Stimulated activated naive CD8-positive, alpha-beta T cell treated with anti-CD3 and anti-CD28 coated beads, Interleukin-15, amount 100 ng/mL, for 72 hours (primary cell): ENCODE measurements around the gene LAPTM5.

Source experiments
- ATAC-seq: fragments of 150-1000 bp; cut with Tn5 transposase; 2 replicates; pipeline ENCODE4 v1.10.0; 2021; ENCODE audit warnings: mild to moderate bottlenecking, moderate library complexity
- DNase-seq, 2 donors: peaks; one replicate each; pipeline ENCODE4 v3.0.0; 2021 to 2022
- H3K27ac Mint-ChIP-seq, 2 donors: one replicate each; pipeline ENCODE4 v1.8.0; 2022; ENCODE audit warnings: mild to moderate bottlenecking in 2 of 2, mixed read lengths in 2 of 2, moderate library complexity in 2 of 2
- H3K27me3 Mint-ChIP-seq: one replicate; pipeline ENCODE4 v1.8.0; 2022; ENCODE audit warnings: mixed read lengths
- H3K4me1 Mint-ChIP-seq: one replicate; pipeline ENCODE4 v1.8.0; 2022; ENCODE audit warnings: mild to moderate bottlenecking, mixed read lengths
- H3K4me3 Mint-ChIP-seq, 2 donors: one replicate each; pipeline ENCODE4 v1.8.0; 2022; ENCODE audit warnings: mild to moderate bottlenecking in 2 of 2, mixed read lengths in 2 of 2, moderate library complexity in 1 of 2
- H3K9me3 Mint-ChIP-seq, 2 donors: one replicate each; pipeline ENCODE4 v1.8.0; 2022; ENCODE audit warnings: mixed read lengths in 2 of 2

Gene LAPTM5

GRCh38 chr1:30765556-30766434 is 8.2 kb upstream of the LAPTM5 start:
- DNase-seq (peak in 1 of 2 donors; percentile 58), ATAC-seq (peak; percentile 50)
- Mint-ChIP-seq H3K4me3 (peak overlapping the region; percentile 69 to 93), H3K9me3 (no peaks in the 10 kb centered on the region), H3K27ac (peak overlapping the region; percentile 91 to 98), H3K27me3 (no peaks in the 10 kb centered on the region), H3K4me1 (peaks cover 89% of the 10 kb centered on the region)

- Mint-ChIP-seq H3K27me3 (no peaks in the 10 kb centered on the region), H3K9me3 (no peaks in the 10 kb centered on the region), H3K27ac (peak overlapping the region; percentile 91 to 98), H3K4me3 (peak overlapping the region; percentile 69 to 93), H3K4me1 (peaks cover 96% of the 10 kb centered on the region)
- DNase-seq (peak; percentile 51 to 63), ATAC-seq (peak; percentile 71)
Observed at GRCh38 chr1:30764939-30765555, 7.5 kb upstream of the LAPTM5 start.

GRCh38 chr1:30764396-30764795 is 6.8 kb upstream of the LAPTM5 start:
- H3K4me3 Mint-ChIP-seq: no peak overlapping the region
- DNase-seq: no peak
- H3K9me3 Mint-ChIP-seq: no peaks in the 10 kb centered on the region
- no peak for ATAC-seq
- H3K27me3 Mint-ChIP-seq: no peaks in the 10 kb centered on the region
- peaks cover 100% of the 10 kb centered on the region for H3K4me1 Mint-ChIP-seq
- peak overlapping the region in 1 of 2 donors; percentile 98 for H3K27ac Mint-ChIP-seq

GRCh38 chr1:30763651-30764248 is 6.2 kb upstream of the LAPTM5 start:
- ATAC-seq (no peak), DNase-seq (no peak)
- H3K4me1 Mint-ChIP-seq: peaks cover 100% of the 10 kb centered on the region
- no peaks in the 10 kb centered on the region for H3K9me3 Mint-ChIP-seq
- H3K4me3 Mint-ChIP-seq: peak overlapping the region in 1 of 2 donors; percentile 30
- H3K27ac Mint-ChIP-seq: peak overlapping the region; percentile 72 to 92
- H3K27me3 Mint-ChIP-seq: no peaks in the 10 kb centered on the region

- H3K27ac Mint-ChIP-seq: peak overlapping the region; percentile 83 to 90
- peak overlapping the region; percentile 56 to 94 for H3K4me3 Mint-ChIP-seq
- DNase-seq (no peak), ATAC-seq (no peak)
- H3K4me1 Mint-ChIP-seq: peaks cover 100% of the 10 kb centered on the region
- H3K9me3 Mint-ChIP-seq: no peaks in the 10 kb centered on the region
- no peaks in the 10 kb centered on the region for H3K27me3 Mint-ChIP-seq
Observed at GRCh38 chr1:30762930-30763650, 5.5 kb upstream of the LAPTM5 start.

GRCh38 chr1:30762152-30762929 is 4.8 kb upstream of the LAPTM5 start:
- Mint-ChIP-seq H3K9me3 (no peaks in the 10 kb centered on the region), H3K4me3 (peak overlapping the region; percentile 56 to 94), H3K4me1 (peaks cover 97% of the 10 kb centered on the region), H3K27me3 (no peaks in the 10 kb centered on the region), H3K27ac (peak overlapping the region; percentile 88 to 90)
- ATAC-seq (peak; percentile 24), DNase-seq (no peak)

- Mint-ChIP-seq H3K4me1 (peaks cover 90% of the 10 kb centered on the region), H3K27me3 (no peaks in the 10 kb centered on the region), H3K9me3 (no peaks in the 10 kb centered on the region), H3K4me3 (peak overlapping the region; percentile 56 to 94), H3K27ac (peak overlapping the region; percentile 88 to 90)
- ATAC-seq: no peak
- DNase-seq: no peak
Observed at GRCh38 chr1:30761381-30762151, 4.0 kb upstream of the LAPTM5 start.

GRCh38 chr1:30760596-30761324 is 3.2 kb upstream of the LAPTM5 start:
- Mint-ChIP-seq H3K4me1 (peaks cover 84% of the 10 kb centered on the region), H3K27ac (peak overlapping the region; percentile 7 to 42), H3K9me3 (no peaks in the 10 kb centered on the region), H3K4me3 (peak overlapping the region; percentile 53 to 94), H3K27me3 (no peaks in the 10 kb centered on the region)
- no peak for DNase-seq
- ATAC-seq: no peak

- Mint-ChIP-seq H3K4me1 (peaks cover 84% of the 10 kb centered on the region), H3K4me3 (peak overlapping the region; percentile 53 to 94), H3K27ac (peak overlapping the region; percentile 2 to 89), H3K9me3 (no peaks in the 10 kb centered on the region), H3K27me3 (no peaks in the 10 kb centered on the region)
- ATAC-seq (no peak), DNase-seq (peak; percentile 50 to 64)
Observed at GRCh38 chr1:30759718-30760281, 2.2 kb upstream of the LAPTM5 start.

- ATAC-seq (no peak), DNase-seq (peak in 1 of 2 donors; percentile 43)
- Mint-ChIP-seq H3K9me3 (no peaks in the 10 kb centered on the region), H3K4me3 (peak overlapping the region; percentile 53 to 94), H3K27me3 (no peaks in the 10 kb centered on the region), H3K4me1 (peaks cover 83% of the 10 kb centered on the region), H3K27ac (peak overlapping the region in 1 of 2 donors; percentile 80)
Observed at GRCh38 chr1:30758785-30759380, 1.3 kb upstream of the LAPTM5 start.

- H3K27ac Mint-ChIP-seq: no peak overlapping the region
- no peak for DNase-seq
- ATAC-seq: no peak
- H3K4me3 Mint-ChIP-seq: peak overlapping the region; percentile 94 to 98
- no peaks in the 10 kb centered on the region for H3K27me3 Mint-ChIP-seq
- H3K9me3 Mint-ChIP-seq: no peaks in the 10 kb centered on the region
- peaks cover 83% of the 10 kb centered on the region for H3K4me1 Mint-ChIP-seq
Observed at GRCh38 chr1:30758121-30758688, 631 bp upstream of the LAPTM5 start.

GRCh38 chr1:30756545-30757351 is 826 bp downstream of the LAPTM5 start:
- Mint-ChIP-seq H3K27me3 (no peaks in the 10 kb centered on the region), H3K27ac (peak overlapping the region; percentile 94 to 99), H3K9me3 (no peaks in the 10 kb centered on the region), H3K4me3 (peak overlapping the region; percentile 94 to 98), H3K4me1 (peaks cover 83% of the 10 kb centered on the region)
- DNase-seq: peak; percentile 61 to 78
- peak; percentile 78 for ATAC-seq
